ENCODE results near the gene JMY.
A peak's percentile ranks its signal among the peaks of the same experiment; 100 is the strongest.

The JMY gene

DNA sequence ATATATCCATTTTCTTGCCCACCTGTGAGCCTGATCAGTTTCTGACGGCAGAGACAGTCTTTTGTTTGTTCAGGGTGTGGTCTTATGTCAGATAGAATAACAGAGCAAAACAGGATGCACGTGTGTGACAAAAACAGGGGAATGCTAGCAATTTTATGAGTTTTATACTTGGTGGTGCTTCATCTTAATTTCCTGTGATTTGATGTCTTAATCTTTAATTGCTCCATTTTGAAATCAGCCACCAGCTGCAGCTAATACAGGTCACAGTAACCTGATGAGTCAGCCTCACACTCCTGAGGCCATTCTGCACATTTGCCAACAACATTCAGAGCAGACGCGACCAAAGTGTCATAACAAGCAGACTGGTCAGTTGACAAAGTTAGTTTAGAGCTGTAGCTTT lies 42.3 kb upstream of the JMY start:
- TF ChIP-seq, protein P1, sequence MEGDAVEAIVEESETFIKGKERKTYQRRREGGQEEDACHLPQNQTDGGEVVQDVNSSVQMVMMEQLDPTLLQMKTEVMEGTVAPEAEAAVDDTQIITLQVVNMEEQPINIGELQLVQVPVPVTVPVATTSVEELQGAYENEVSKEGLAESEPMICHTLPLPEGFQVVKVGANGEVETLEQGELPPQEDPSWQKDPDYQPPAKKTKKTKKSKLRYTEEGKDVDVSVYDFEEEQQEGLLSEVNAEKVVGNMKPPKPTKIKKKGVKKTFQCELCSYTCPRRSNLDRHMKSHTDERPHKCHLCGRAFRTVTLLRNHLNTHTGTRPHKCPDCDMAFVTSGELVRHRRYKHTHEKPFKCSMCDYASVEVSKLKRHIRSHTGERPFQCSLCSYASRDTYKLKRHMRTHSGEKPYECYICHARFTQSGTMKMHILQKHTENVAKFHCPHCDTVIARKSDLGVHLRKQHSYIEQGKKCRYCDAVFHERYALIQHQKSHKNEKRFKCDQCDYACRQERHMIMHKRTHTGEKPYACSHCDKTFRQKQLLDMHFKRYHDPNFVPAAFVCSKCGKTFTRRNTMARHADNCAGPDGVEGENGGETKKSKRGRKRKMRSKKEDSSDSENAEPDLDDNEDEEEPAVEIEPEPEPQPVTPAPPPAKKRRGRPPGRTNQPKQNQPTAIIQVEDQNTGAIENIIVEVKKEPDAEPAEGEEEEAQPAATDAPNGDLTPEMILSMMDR (IDR thresholded peaks at IDR 0.05; ENCODE audit: control extremely low read depth, extremely low read depth, low read depth, missing control alignments) = no peak
- no peak for DNase-seq (ENCODE audit: extremely low spot score)
- CTCF ChIA-PET = interaction anchor here (0.8 kb wide), 1 partner anchor 271 kb away, joined by 4 read pairs; no protein-coding TSS in a partner anchor
- POLR2A ChIA-PET = no interaction called here

DNA sequence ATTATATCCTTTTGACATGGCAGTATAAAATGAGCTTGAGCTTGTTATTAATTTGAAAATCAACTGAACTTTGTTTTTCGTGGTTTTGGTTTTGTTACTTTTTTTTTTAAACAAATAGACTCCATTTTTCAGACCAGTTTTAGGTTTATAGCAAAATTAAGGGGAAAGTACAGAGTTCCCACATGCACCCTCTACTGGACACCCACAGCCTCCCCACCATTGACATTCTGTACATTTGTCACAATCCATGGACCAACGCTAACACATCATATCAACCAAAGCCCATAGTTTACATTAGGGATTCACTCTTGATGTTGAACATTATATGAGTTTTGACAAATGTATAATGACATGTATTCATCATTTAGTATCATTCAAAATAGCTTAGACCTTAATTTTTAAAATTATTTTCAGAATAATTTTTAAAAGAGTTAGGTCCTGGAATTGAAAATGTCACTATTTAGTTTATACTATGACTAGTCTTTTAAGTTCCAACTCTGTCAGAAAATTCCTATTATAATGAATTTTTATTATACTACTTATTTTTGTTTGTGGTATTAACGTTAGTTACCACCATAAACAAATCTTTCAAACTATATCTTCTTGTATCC lies 35.3 kb upstream of the JMY start:
- peak; percentile 44 for DNase-seq (ENCODE audit: extremely low spot score)
- ChIA-PET CTCF (interaction anchor here (0.9 to 1.5 kb wide), 8 partner anchors 12 to 261 kb away, joined by 3 to 6 read pairs (median 4); no protein-coding TSS in a partner anchor), POLR2A (no interaction called here)
- TF ChIP-seq, protein P1 (IDR thresholded peaks at IDR 0.05; ENCODE audit: control extremely low read depth, extremely low read depth, low read depth, missing control alignments) = peak; percentile 52

DNA sequence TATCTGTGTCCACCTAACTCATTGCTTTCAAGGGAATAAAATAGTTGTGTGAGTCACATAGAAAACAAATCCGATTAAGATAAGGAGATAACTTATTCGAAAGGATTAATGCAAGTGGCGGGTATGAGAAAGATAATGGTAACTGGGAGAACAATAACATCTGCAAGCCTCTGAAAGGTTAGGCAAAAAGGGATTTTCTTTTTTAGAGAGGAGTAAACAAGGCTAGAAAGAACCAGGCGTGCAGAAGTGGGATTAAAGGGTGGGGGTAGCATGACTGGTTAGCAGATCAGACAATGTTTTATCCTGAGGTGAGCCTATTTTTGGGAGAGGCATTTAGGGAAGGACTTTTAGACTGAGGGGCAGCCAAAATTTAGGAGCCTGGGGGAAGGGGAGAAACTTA lies 34.7 kb upstream of the JMY start:
- TF ChIP-seq, protein P1 (IDR thresholded peaks at IDR 0.05; ENCODE audit: control extremely low read depth, extremely low read depth, low read depth, missing control alignments) = no peak
- POLR2A ChIA-PET = no interaction called here
- no peak for DNase-seq (ENCODE audit: extremely low spot score)
- CTCF ChIA-PET = interaction anchor here (0.9 to 1.1 kb wide), 3 partner anchors 68 to 216 kb away, joined by 3 to 4 read pairs (median 3); no protein-coding TSS in a partner anchor

DNA sequence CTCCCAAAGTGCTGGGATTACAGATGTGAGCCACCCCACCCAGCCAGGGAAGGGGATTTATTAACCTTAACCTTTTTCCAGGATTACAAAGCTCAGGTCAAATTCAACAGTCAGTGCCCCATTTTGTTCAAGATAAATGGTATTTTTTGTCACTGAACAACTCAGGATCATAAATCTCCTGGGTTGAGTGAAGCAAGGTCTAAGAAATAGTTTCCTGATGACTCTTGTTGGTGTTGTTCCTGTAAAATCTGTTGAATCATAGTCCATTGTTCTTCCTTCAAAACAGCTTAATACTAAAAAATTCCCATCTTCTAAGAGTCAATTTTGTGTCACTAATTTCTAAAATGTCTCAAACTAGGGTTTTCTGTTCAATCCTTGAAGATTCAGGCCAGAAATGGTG lies 33.9 kb upstream of the JMY start:
- no peak for DNase-seq (ENCODE audit: extremely low spot score)
- ChIA-PET POLR2A (no interaction called here), CTCF (no interaction called here)
- TF ChIP-seq, protein P1 (IDR thresholded peaks at IDR 0.05; ENCODE audit: control extremely low read depth, extremely low read depth, low read depth, missing control alignments) = no peak

DNA sequence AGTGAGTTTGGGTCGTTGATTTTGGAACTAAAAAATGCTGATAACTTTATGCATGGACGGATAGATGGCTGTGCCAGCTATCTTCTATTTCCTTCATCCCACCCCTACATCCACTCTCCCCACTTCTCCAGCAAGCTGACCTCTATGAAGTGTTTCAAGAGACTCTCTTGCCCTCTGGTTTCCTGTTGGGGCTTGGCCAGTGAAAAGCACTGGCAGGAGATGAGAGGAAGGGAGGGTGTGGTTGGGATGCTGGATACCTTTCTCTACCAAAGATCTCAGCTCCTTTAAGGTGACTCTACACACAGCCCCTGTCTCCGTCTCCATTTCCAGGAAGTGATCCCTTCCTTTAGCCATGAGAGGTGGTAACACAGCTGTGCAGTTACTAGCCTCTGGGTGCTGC lies 30.0 kb upstream of the JMY start:
- POLR2A ChIA-PET = no interaction called here

DNA sequence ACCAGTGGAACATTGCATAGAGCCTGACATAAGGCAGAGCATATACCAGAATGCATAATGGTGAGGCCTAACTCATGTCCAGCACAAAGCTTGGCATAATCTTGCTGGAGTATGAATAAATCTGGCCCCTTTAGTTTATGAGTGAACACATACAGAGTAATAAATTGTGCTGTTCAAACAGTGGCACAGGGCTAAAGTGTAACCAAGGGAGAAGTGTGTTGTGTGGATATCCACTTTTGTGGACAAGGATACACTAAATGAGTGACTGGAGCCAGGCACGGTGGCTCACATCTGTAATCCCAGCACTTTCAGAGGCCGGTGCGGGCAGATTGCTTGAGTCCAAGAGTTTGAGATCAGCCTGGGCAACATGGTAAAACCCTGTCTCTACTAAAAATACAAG lies 29.4 kb upstream of the JMY start:
- ChIA-PET CTCF (no interaction called here), POLR2A (no interaction called here)
- TF ChIP-seq, protein P1 (IDR thresholded peaks at IDR 0.05; ENCODE audit: control extremely low read depth, extremely low read depth, low read depth, missing control alignments) = no peak
- no peak for DNase-seq (ENCODE audit: extremely low spot score)

More for the DNA sequence above, 30.0 kb upstream of the JMY start:
- CTCF ChIA-PET = interaction anchor here (1.3 to 2.3 kb wide), 2 partner anchors 9 to 72 kb away, joined by 3 to 7 read pairs; no protein-coding TSS in a partner anchor
- TF ChIP-seq, protein P1 (IDR thresholded peaks at IDR 0.05; ENCODE audit: control extremely low read depth, extremely low read depth, low read depth, missing control alignments) = no peak
- no peak for DNase-seq (ENCODE audit: extremely low spot score)
